Neural cell (in vitro differentiated cells): ENCODE measurements around the gene RHEX. TPM values are rescaled to one million over a fixed set of nuclear protein-coding genes. Genes with fewer than 3 reads are reported as not detected.

Experiments
- H2AFZ ChIP-seq: fragments of 200-600, 300-800 bp; sonication (generic), shearing (Covaris generic); 2 replicates; pipeline ENCODE4 v1.6.0; 2014; ENCODE audit warnings: low read depth, mild to moderate bottlenecking, antibody characterized with exemption, low read length, moderate library complexity
- H3F3A ChIP-seq: fragments of 200-600 bp; shearing (Covaris generic); 2 replicates; pipeline ENCODE4 v1.6.1; 2016; ENCODE audit warnings: mild to moderate bottlenecking, moderate library complexity, mixed read lengths, antibody characterized with exemption, low read length; ENCODE audit not compliant: insufficient read depth, poor library complexity, severe bottlenecking
- H3K27ac ChIP-seq: fragments of 200-600, 300-800 bp; sonication (generic), shearing (Covaris generic); 2 replicates; pipeline ENCODE4 v1.5.1; 2014; ENCODE audit warnings: mild to moderate bottlenecking, low read length, moderate library complexity
- H3K27me3 ChIP-seq: fragments of 300-800, 200-600 bp; sonication (generic), shearing (Covaris generic); 2 replicates; pipeline ENCODE4 v1.6.0; 2014; ENCODE audit warnings: mild to moderate bottlenecking, low read depth, low read length, moderate library complexity; ENCODE audit not compliant: insufficient read depth
- H3K36me3 ChIP-seq: fragments of 300-800, 200-600 bp; sonication (generic), shearing (Covaris generic); 2 replicates; pipeline ENCODE4 v1.5.1; 2014; ENCODE audit warnings: mild to moderate bottlenecking, antibody characterized with exemption, low read length, moderate library complexity; ENCODE audit not compliant: insufficient read depth
- H3K4me2 ChIP-seq: fragments of 300-800, 200-600 bp; sonication (generic), shearing (Covaris generic); 2 replicates; pipeline ENCODE4 v1.6.0; 2014; ENCODE audit warnings: mild to moderate bottlenecking, low read length
- H3K4me3 ChIP-seq: fragments of 300-800, 200-600 bp; sonication (generic), shearing (Covaris generic); 2 replicates; pipeline ENCODE4 v1.5.1; 2014; ENCODE audit warnings: mild to moderate bottlenecking, low read length, moderate library complexity
- H3K79me2 ChIP-seq: fragments of 200-600 bp; shearing (Covaris generic); replicated peaks from 2 replicates; pipeline ENCODE4 v1.6.0; 2014; ENCODE audit warnings: mild to moderate bottlenecking, low read length, moderate library complexity; ENCODE audit not compliant: insufficient read depth
- H3K9ac ChIP-seq: fragments of 300-800, 200-600 bp; sonication (generic), shearing (Covaris generic); 2 replicates; pipeline ENCODE4 v1.6.1; 2016; ENCODE audit warnings: mild to moderate bottlenecking, low read length, mixed read lengths
- H3K9me2 ChIP-seq: fragments of 200-600 bp; shearing (Covaris generic); 2 replicates; pipeline ENCODE4 v1.6.1; 2016; ENCODE audit warnings: mild to moderate bottlenecking, low read length, mixed read lengths; ENCODE audit not compliant: insufficient read depth
- H3K9me3 ChIP-seq: fragments of 200-600, 300-800 bp; sonication (generic), shearing (Covaris generic); 2 replicates; pipeline ENCODE4 v1.6.1; 2016; ENCODE audit warnings: mild to moderate bottlenecking, mixed run types, low read length, moderate library complexity, mixed read lengths
- H4K20me1 ChIP-seq: fragments of 200-600 bp; shearing (Covaris generic); 2 replicates; pipeline ENCODE4 v1.6.1; 2016; ENCODE audit warnings: mild to moderate bottlenecking, mixed run types; ENCODE audit not compliant: insufficient read depth
- CTCF ChIP-seq: fragments of 450-650 bp; IDR thresholded peaks from 2 replicates; pipeline ENCODE4 v1.5.1; 2014; ENCODE audit warnings: antibody characterized with exemption, mild to moderate bottlenecking, moderate library complexity; ENCODE audit not compliant: poor library complexity, severe bottlenecking
- EP300 ChIP-seq: fragments of 450-650 bp; conservative IDR thresholded peaks from 2 replicates; pipeline ENCODE4 v1.6.1; 2014; ENCODE audit warnings: antibody characterized with exemption, mild to moderate bottlenecking, moderate library complexity; ENCODE audit not compliant: poor library complexity, severe bottlenecking
- EZH2 ChIP-seq: fragments of 200-600, 300-800 bp; shearing (Covaris generic), sonication (generic); IDR thresholded peaks from 2 replicates; pipeline ENCODE4 v1.6.1; 2014; ENCODE audit warnings: antibody characterized with exemption, low read length, borderline replicate concordance, mild to moderate bottlenecking; ENCODE audit not compliant: insufficient read depth, poor library complexity, severe bottlenecking
- MXI1 ChIP-seq: fragments of 450-650 bp; conservative IDR thresholded peaks from 2 replicates; pipeline ENCODE4 v1.6.1; 2014; ENCODE audit warnings: antibody characterized with exemption, mild to moderate bottlenecking; ENCODE audit not compliant: poor library complexity, severe bottlenecking
- POLR2AphosphoS5 ChIP-seq: IDR thresholded peaks from 2 replicates; pipeline ENCODE4 v1.6.1; 2012
- RAD21 ChIP-seq: fragments of 450-650 bp; conservative IDR thresholded peaks from 2 replicates; pipeline ENCODE4 v1.6.1; 2014; ENCODE audit warnings: antibody characterized with exemption, mild to moderate bottlenecking, moderate library complexity
- REST ChIP-seq: IDR thresholded peaks from 2 replicates; pipeline ENCODE4 v1.6.1; 2012; ENCODE audit warnings: borderline replicate concordance
- SMC3 ChIP-seq: fragments of 450-650 bp; conservative IDR thresholded peaks from 2 replicates; pipeline ENCODE4 v1.6.1; 2014; ENCODE audit warnings: antibody characterized with exemption, mild to moderate bottlenecking, moderate library complexity; ENCODE audit not compliant: poor library complexity
- TAF1 ChIP-seq: IDR thresholded peaks from 2 replicates; pipeline ENCODE4 v1.6.1; 2012; ENCODE audit warnings: low read depth
- polyA plus RNA-seq: library from polyadenylated mRNA; depleted of rRNA; stranded (reverse); fragments of >200 nt; gene quantifications from 2 replicates; pipeline ENCODE4 v1.2.3, GENCODE V29; 2014

RHEX gene
- polyA plus RNA-seq, 1 donor from 2014 or later: not detected

GRCh38 chr1:206079135-206079534, 26.2 kb downstream of the RHEX start:
- Histone ChIP-seq H3K27me3 (no peaks in the 10 kb centered on the region), H3K4me2 (no peak overlapping the region), H3K36me3 (no peaks in the 10 kb centered on the region), H3K9me3 (no peaks in the 10 kb centered on the region), H2AFZ (no peak overlapping the region), H3K27ac (no peak overlapping the region), H3K9ac (no peak overlapping the region), H3F3A (no peaks in the 10 kb centered on the region), H3K79me2 (no peaks in the 10 kb centered on the region), H3K9me2 (no peaks in the 10 kb centered on the region), H4K20me1 (no peaks in the 10 kb centered on the region), H3K4me3 (no peak overlapping the region)
- TF ChIP-seq EZH2 (no peak), MXI1 (no peak), EP300 (no peak), TAF1 (no peak), RAD21 (no peak), POLR2AphosphoS5 (no peak), CTCF (no peak), REST (no peak), SMC3 (no peak)

GRCh38 chr1:206080026-206080820, 27.2 kb downstream of the RHEX start:
- H3F3A ChIP-seq: no peaks in the 10 kb centered on the region
- H3K9me3 ChIP-seq: no peaks in the 10 kb centered on the region
- TF ChIP-seq TAF1 (no peak), CTCF (no peak), RAD21 (no peak), EP300 (no peak), POLR2AphosphoS5 (no peak), SMC3 (no peak), MXI1 (no peak), EZH2 (no peak), REST (no peak)
- no peak overlapping the region for H3K4me2 ChIP-seq
- no peak overlapping the region for H3K9ac ChIP-seq
- no peaks in the 10 kb centered on the region for H3K36me3 ChIP-seq
- H3K79me2 ChIP-seq: no peaks in the 10 kb centered on the region
- no peaks in the 10 kb centered on the region for H4K20me1 ChIP-seq
- no peak overlapping the region for H2AFZ ChIP-seq
- no peak overlapping the region for H3K27ac ChIP-seq
- H3K9me2 ChIP-seq: no peaks in the 10 kb centered on the region
- no peaks in the 10 kb centered on the region for H3K27me3 ChIP-seq
- H3K4me3 ChIP-seq: no peak overlapping the region
